GM18873 (cell line): ENCODE data around the gene DSG1.
"Not testable (repeated sequence)": the region's sequence is repeated elsewhere in the genome, so short reads cannot be mapped to it uniquely, and the experiment has no call there.

Experiments
- ATAC-seq: cut with Tn5 transposase; IDR thresholded peaks from one replicate; pipeline ENCODE4 v1.9.1; 2021; ENCODE audit warnings: mild to moderate bottlenecking, moderate library complexity, moderate number of reproducible peaks; ENCODE audit not compliant: unreplicated experiment, low FRiP score

The DSG1 gene

DNA sequence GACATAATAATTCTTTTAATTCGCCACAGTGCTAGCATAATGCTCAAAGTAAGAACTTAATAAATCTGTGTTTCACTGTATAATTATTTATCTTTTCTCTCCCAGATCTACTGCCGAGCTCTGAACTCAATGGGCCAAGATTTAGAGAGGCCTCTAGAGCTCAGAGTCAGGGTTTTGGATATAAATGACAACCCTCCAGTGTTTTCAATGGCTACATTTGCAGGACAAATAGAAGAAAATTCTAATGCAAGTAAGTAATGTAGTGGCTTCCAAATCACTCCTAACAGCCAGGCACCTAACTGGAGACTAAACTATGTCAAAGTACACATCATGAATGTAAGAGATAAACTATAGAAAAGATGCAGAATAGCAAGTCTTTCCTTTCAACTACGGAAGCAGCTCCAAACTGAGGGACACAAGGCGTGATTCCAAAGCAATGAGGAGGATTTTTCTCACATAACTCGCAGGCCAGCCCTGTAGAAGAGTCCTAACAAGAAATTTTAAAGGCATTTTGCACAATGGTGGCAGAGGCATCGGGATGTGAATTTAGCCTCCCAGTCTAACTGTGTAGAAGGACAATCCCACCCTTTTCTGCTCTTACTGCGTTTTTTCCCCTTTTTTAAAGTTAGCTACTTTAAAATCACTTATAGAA is 12.0 kb downstream of the DSG1 start:
- no peak for ATAC-seq

- no peak for ATAC-seq
Observed at GRCh38 chr18:31343454-31343853, 25.5 kb downstream of the DSG1 start.

- not testable (repeated sequence) for ATAC-seq
Observed at GRCh38 chr18:31353336-31353735, 35.4 kb downstream of the DSG1 start.

GRCh38 chr18:31354990-31355389 is 37.0 kb downstream of the DSG1 start:
- no peak for ATAC-seq

GRCh38 chr18:31356025-31356424 is 38.1 kb downstream of the DSG1 start:
- ATAC-seq, result no peak

- no peak for ATAC-seq
Observed at GRCh38 chr18:31364190-31364589, 46.2 kb downstream of the DSG1 start.

- no peak for ATAC-seq
Observed at GRCh38 chr18:31369478-31369877, 51.5 kb downstream of the DSG1 start.

GRCh38 chr18:31371989-31372388 is 54.0 kb downstream of the DSG1 start:
- ATAC-seq, result no peak

DNA sequence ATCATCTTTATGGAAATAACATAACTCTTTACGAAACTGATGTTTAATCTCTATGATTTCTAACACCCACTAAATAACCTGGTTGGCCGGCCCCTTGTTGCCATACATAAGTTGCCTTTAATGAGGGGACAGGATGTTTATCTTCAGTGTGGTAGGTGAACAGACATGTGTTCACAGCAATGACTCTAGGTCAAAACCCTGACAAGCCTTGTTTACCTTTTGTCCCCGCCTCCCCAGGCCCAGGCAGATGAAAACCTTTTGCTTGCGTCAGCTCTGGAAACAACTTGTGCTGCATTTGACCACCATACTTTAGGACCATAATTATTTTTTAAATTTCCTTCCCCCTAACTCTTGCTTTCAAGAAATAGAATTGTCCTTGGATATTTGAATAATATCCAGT is 55.7 kb downstream of the DSG1 start:
- ATAC-seq, result no peak

DNA sequence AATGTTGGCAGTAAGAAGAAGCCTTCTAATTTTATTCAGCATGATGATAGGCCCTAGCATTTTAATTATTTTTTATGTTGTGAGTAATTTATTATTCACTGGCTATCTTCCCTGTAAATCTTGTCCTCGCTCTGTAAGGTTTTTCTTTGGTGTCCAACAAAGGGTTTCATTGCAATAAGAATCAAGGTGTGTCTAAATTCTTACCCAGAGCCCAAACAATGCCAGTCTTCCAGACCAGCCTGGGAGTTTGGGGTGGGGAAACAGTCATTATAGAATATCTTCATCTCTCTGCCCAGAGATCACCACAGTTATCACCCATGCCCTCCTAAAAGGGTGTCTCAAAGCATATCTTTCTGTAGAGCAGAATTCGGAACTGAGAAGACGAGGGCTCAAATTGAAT is 58.5 kb downstream of the DSG1 start, which contains the start of gene DSG4:
Gene DSG4 (plus strand): TSS at position 301 of the 400 bp plus-strand sequence. CDS start 135 bp downstream, outside the sequence.
- no peak for ATAC-seq

DNA sequence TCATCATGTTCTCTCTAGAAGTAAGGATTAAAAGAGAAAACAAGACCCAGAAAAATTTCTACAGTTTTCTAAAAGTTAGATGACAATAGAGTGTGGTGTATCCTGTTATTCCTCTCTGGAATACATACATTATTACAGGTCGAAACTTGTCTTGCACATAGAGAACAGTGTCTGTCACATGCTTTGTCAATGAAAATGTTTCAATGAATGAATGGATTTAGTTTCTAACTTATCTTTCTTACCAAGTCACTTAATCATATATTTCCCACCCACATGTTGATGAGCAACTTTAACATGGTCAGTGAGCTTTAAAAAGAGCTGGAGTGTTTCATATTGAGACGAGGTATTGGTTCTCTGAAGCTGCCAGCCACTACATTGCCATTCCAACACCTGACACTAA is 63.0 kb downstream of the DSG1 start:
- no peak for ATAC-seq

DNA sequence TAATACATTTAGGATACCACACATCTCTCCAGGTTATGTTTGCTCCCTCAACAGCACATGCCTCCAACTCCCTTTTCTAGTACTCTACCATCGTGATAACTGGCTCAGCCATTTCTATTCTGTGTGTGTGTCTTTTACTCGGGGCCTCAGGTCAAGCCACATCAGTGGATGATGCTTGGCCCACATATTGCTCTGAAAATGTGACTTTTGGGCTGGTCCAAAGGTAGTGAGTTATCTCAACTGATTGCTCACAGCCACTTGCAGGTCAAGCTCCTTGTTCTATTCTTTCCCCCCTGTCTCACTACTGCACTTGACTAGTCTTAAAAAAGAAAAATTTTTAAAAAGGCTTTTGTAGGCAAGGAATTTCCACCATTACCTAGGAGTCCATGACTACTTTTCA is 64.1 kb downstream of the DSG1 start:
- no peak for ATAC-seq

DNA sequence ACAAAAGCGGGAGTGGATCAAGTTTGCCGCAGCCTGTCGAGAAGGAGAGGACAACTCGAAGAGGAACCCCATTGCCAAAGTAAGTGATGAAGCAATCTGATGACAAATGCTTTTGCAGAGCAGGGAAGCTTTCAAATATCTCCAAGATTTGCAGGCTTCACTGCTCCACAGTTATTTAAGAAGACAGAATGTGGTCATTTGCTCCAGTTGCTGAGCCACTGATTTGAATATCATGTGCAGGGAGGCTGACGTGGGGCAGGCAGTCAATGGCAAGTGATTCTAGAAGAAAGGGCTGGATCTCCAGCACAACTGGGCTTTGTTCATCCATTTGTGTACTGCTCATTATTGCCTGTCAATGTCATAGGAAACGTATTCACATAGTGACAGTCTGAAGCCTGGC is 68.8 kb downstream of the DSG1 start:
- no peak for ATAC-seq

DNA sequence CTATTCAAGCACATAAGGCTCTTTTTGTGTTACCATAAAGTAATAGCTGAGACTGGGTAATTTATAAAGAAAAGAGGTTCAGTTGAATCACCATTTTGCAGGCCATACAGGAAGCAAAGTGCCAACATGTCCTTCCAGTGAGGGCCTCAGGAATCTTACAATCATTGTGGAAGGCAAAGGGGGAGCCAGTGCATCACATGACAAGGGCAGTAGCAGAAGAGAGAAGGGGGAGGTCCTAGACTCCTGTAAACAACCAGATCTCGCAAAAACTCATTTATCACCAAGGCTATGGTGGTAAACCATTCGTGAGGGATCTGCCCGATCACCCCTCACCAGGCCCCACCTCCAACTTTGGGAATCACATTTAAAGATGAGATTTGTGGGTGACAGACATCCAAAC is 75.3 kb downstream of the DSG1 start:
- no peak for ATAC-seq

GRCh38 chr18:31396796-31397612 is 79.0 kb downstream of the DSG1 start:
- no peak for ATAC-seq

- ATAC-seq, result no peak
Observed at GRCh38 chr18:31398191-31398590, 80.2 kb downstream of the DSG1 start.

GRCh38 chr18:31399306-31400032 is 81.5 kb downstream of the DSG1 start:
- ATAC-seq, result no peak

GRCh38 chr18:31401156-31402025 is 83.4 kb downstream of the DSG1 start:
- ATAC-seq, result no peak

- no peak for ATAC-seq
Observed at GRCh38 chr18:31402026-31402373, 84.0 kb downstream of the DSG1 start.

- ATAC-seq, result no peak
Observed at GRCh38 chr18:31403409-31403808, 85.4 kb downstream of the DSG1 start.
